PC-9 (cell line): ENCODE results near the gene FBXL17.

Experiments
- CTCF ChIP-seq: fragments of 200-600 bp; sonication (generic); conservative IDR thresholded peaks from 2 replicates; pipeline ENCODE4 v1.6.1; 2017; ENCODE audit warnings: mixed run types, antibody characterized with exemption, mild to moderate bottlenecking, moderate library complexity
- EZH2 ChIP-seq: fragments of 200-600 bp; sonication (generic); IDR thresholded peaks from 2 replicates; pipeline ENCODE4 v1.8.0; 2017; ENCODE audit warnings: antibody characterized with exemption, low read depth

GRCh38 chr5:107954254-107954653, 427.6 kb downstream of the FBXL17 start:
- TF ChIP-seq CTCF: no peak
- no peak for TF ChIP-seq EZH2
